ENCODE measurements around the gene CPED1. TPM values are rescaled to one million over a fixed set of nuclear protein-coding genes. Genes with fewer than 3 reads are reported as not detected.

Gene CPED1
- total RNA-seq, 1 experiment from 2014 or later = 0.39 TPM

GRCh38 chr7:121020249-121020988 lies 31.9 kb downstream of the CPED1 start:
- TF ChIP-seq POLR2AphosphoS5 (IDR thresholded peaks at IDR 0.05; ENCODE audit: low read depth, low read length) (no peak), SIN3A (IDR thresholded peaks at IDR 0.05; ENCODE audit: borderline replicate concordance, insufficient read depth, low read depth, low read length) (no peak), REST (IDR thresholded peaks at IDR 0.05; ENCODE audit: insufficient read depth in 1 of 2, low read depth in 2 of 2, low read length in 1 of 2) (no peak), TCF7L2 (IDR thresholded peaks at IDR 0.05; ENCODE audit: low read depth, low read length) (no peak), CTCF (IDR thresholded peaks at IDR 0.05) (no peak)
- intact Hi-C loops (cut with micrococcal nuclease; ENCODE audit: unreplicated experiment) = no loop called here
- peaks cover 5% of the 10 kb centered on the region; the same call in 1 of the 2 replicates for H3K27me3 ChIP-seq (ENCODE audit: control insufficient read depth, insufficient read depth, low read length)
- H3K36me3 ChIP-seq (ENCODE audit: control insufficient read depth, insufficient read depth, low read length) = no peaks in the 10 kb centered on the region
- no peaks in the 10 kb centered on the region for H3K4me1 ChIP-seq (ENCODE audit: control insufficient read depth, insufficient read depth, low read length)
- ChIA-PET POLR2A (no interaction called here), CTCF (no interaction called here)
- H3K27ac ChIP-seq (ENCODE audit: low read length) = no peak overlapping the region
- DNase-seq (ENCODE audit: low read depth, low spot score) (no peak), ATAC-seq (no peak)
- no TSS peak for BruUV-seq (replicated peaks)
- H3K9me3 ChIP-seq (ENCODE audit: control insufficient read depth, insufficient read depth, low read depth, low read length) = no peaks in the 10 kb centered on the region
- no peak overlapping the region for H3K4me3 ChIP-seq (ENCODE audit: low read depth in 2 of 2, low read length in 2 of 2)
- in situ Hi-C loops (cut with HindIII; ENCODE audit: low pct_unique_long_range_greater_than_20kb, low sequenced_read_pairs) = no loop called here

- ChIA-PET POLR2A (no interaction called here), CTCF (no interaction called here)
- intact Hi-C loops (cut with micrococcal nuclease; ENCODE audit: unreplicated experiment) = no loop called here
These were observed 32.8 kb downstream of the CPED1 start for GRCh38 chr7:121020989-121021969.

More at GRCh38 chr7:121020989-121021969, 32.8 kb downstream of the CPED1 start:
- Histone ChIP-seq H3K4me3 (ENCODE audit: low read depth in 2 of 2, low read length in 2 of 2) (no peak overlapping the region), H3K27me3 (ENCODE audit: control insufficient read depth, insufficient read depth, low read length) (peaks cover 5% of the 10 kb centered on the region; the same call in 1 of the 2 replicates), H3K9me3 (ENCODE audit: control insufficient read depth, insufficient read depth, low read depth, low read length) (no peaks in the 10 kb centered on the region), H3K4me1 (ENCODE audit: control insufficient read depth, insufficient read depth, low read length) (no peaks in the 10 kb centered on the region), H3K36me3 (ENCODE audit: control insufficient read depth, insufficient read depth, low read length) (no peaks in the 10 kb centered on the region), H3K27ac (ENCODE audit: low read length) (no peak overlapping the region)
- in situ Hi-C loops (cut with HindIII; ENCODE audit: low pct_unique_long_range_greater_than_20kb, low sequenced_read_pairs) = no loop called here
- ATAC-seq = no peak
- TF ChIP-seq REST (IDR thresholded peaks at IDR 0.05; ENCODE audit: insufficient read depth in 1 of 2, low read depth in 2 of 2, low read length in 1 of 2) (no peak), SIN3A (IDR thresholded peaks at IDR 0.05; ENCODE audit: borderline replicate concordance, insufficient read depth, low read depth, low read length) (no peak), TCF7L2 (IDR thresholded peaks at IDR 0.05; ENCODE audit: low read depth, low read length) (no peak), CTCF (IDR thresholded peaks at IDR 0.05) (no peak), POLR2AphosphoS5 (IDR thresholded peaks at IDR 0.05; ENCODE audit: low read depth, low read length) (no peak)
- no TSS peak for BruUV-seq (replicated peaks)
- no peak for DNase-seq (ENCODE audit: low read depth, low spot score)
